ENCODE results near the gene FOXO3B.
"Not testable (repeated sequence)": the region's sequence is repeated elsewhere in the genome, so short reads cannot be mapped to it uniquely, and the experiment has no call there.

Gene FOXO3B

DNA sequence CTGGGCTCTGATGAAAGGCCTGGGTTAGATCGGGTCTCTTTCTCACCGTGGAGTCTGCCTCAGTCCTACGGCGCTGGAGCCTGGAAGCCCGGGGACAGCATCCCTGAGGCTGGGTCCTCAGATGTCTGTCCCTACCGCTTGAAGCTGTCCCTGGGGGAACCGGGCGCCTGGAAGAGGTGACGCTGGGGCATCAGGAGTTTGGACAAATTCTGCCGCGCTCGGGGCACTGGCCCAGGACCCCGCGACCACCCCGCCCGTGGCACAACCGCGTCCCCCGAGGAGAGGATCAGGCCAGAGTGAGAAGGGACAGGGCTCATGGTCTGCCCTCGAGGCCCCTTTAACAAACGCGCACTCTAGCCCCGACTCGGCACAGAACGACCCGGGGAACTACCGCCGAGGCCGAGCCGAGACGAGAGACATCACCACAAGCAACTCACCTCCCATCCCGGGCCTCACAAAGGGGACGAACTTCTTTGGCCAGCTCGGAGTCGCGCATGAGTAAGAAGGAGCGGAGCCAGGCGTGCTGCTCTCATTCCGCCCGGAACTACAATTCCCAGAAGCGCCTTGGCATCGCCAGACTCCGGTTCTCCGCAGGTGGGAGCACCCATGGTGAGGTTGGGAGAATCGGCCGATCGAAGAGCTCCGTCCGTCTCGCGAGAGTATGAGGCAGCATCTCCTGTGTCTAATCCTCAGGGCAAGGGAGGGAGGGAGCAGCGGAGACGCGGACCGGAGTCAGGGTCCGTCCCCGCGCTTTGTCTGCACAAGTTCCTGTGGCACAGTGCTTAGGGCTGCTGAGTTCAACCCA is at the start of gene FOXO3B:
Gene FOXO3B, minus strand, starts transcription at position 548 of the 805 bp plus-strand sequence. CDS start 663 bp downstream, outside the sequence.
- DNase-seq (ENCODE audit: low read depth), result peak; percentile 92

GRCh38 chr17:18723509-18723908 is 41.4 kb upstream of the FOXO3B start:
- DNase-seq (ENCODE audit: low read depth), result not testable (repeated sequence)

DNA sequence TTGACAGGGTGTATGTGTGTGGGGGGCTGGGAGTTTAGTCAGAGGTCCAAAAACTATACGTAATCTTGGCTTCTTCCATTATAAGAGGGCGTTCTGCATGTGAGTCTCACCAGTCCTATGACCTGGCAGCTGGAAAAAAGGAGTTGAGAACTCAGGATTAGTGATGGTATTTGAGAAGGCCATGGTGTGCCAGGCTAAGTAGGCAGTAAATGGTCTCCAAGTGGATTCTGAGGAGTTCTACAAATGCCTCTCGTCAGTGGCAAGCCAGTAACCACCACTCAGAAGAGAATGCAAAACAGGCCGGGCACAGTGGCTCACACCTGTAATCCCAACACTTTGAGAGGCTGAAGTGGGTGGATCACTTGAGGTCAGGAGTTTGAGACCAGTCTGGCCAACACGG is 40.5 kb upstream of the FOXO3B start:
- DNase-seq (ENCODE audit: low read depth), result peak; percentile 26

DNA sequence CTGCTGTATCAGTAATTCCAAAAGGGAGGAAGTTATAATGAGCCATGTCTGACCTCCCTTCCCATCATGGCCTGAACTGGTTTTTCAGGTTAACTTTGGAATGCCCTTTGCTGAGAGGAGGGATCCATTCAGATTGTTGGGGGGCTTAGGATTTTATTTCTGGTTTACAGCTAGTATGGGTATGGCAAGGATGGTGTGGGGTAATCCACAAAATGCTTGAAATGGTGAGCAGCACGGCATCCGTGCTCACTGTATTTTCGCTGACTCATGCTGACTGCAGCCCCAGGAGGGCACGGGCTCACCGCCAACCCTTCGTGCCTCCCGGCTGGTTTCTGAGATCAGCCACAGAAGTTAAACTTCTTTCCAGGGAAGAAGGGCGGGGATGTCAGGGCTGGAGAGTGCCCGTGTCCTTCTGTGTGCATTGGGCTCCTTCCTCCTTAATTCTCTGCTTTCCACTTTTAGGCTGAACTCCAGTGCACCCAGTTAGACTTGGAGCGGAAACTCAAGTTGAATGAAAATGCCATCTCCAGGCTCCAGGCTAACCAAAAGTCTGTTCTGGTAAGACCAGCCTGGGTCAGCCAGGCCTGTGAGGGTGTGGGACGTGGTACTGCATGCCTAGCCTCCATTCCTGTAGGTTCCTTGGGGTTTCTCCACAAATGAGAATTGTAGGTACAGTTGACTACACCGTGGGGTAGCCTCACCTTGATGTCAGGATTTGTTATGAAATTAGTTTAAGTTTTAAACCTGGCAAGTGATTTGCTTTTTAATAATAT is 39.8 kb upstream of the FOXO3B start:
- DNase-seq (ENCODE audit: low read depth), result not testable (repeated sequence)

GRCh38 chr17:18719428-18720110 is 37.5 kb upstream of the FOXO3B start:
- not testable (repeated sequence) for DNase-seq (ENCODE audit: low read depth)

DNA sequence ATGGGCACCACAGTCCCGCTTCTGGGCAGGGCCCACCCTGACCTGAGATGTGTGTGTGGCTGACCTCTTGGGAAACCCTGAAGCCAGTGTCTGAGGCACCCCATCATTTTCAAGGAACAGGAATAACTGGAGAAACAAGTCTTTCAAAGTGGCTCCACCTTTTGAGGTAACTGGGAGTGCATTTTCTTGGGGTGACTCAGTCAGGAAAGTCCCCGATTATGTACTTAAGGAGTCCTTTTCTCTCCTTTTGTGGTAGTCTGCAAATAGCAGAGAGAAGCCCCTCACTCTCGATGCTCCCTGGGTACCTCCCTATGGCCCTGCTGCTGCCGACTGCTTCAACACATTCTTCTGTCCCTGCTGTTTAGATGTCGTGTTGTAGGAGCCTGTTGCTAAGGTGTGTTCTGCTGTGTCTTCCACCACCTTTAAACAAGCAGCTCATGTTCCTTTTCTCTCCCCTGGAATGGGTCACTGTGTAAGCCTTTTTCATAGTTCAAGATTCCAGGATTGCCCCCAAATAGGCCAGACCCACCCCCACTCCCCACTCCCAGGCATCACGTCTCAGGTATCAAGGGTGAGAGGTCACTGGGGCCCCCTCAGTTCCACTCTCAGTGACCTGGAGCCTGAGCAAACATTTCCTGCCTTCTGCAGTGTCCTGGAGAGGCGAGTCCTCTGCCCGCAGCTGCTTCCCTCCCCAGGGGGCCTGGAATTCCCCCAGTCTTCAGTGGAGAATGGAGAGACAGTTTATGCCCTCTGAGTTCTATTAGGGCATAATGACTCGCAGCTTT is 36.7 kb upstream of the FOXO3B start:
- DNase-seq (ENCODE audit: low read depth), result peak; percentile 31

- peak; percentile 40 for DNase-seq (ENCODE audit: low read depth)
Observed at GRCh38 chr17:18712354-18712999, 30.4 kb upstream of the FOXO3B start.

GRCh38 chr17:18708215-18708614 is 26.1 kb upstream of the FOXO3B start:
- peak; percentile 21 for DNase-seq (ENCODE audit: low read depth)

GRCh38 chr17:18705955-18706354 is 23.8 kb upstream of the FOXO3B start:
- not testable (repeated sequence) for DNase-seq (ENCODE audit: low read depth)

DNA sequence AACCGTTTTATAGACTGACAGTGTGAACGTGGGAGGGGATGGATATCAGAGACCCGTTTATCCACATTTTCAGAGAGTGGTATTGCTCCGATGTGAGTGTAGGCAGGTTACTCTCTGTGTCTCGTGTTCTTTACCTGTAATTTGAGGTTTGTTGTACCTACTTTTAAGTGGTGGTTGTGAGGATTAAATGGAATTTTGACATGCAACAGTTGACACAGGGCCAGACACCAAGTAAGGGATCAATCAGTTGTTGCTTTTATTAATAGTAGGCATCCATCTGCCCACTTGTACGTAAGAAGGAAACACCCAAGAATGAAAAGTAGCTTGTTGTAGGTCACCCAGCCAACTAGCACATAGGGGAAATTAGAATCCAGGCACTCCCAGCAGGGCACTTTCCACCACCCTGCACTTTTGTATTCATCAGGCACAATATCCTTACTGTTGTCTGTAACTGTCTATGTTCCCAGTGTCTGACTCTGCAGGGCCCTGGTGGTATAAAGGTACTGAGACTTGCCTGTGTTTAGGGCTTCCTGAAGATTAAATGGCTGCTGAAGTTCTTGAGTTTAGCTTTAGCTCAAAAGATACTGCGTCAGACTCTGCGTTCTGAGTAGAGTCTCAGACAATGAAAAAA is 16.5 kb upstream of the FOXO3B start:
- not testable (repeated sequence) for DNase-seq (ENCODE audit: low read depth)

GRCh38 chr17:18695143-18695542 is 13.0 kb upstream of the FOXO3B start:
- not testable (repeated sequence) for DNase-seq (ENCODE audit: low read depth)

DNA sequence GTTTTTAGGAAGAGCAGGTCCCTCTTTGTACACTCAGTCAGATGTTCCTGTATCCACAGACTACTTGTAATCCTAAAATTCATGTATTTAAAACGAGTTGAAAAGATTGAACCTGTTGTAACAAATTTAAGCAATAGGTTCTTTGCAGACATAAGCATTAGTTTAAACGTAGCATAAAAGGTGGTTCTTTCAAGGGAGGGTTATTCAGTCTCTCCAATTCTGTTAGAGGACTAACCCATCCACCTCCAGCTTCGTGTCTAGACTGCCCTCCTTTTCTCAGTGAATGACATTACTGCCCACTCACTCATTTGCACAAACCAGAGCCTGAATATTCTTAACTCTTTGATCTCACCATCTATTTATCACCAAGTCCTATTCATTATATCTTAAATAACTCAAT is 554 bp upstream of the FOXO3B start:
- DNase-seq (ENCODE audit: low read depth), result not testable (repeated sequence)

GRCh38 chr17:18677381-18677780 is 4.7 kb downstream of the FOXO3B start:
- DNase-seq (ENCODE audit: low read depth), result not testable (repeated sequence)

GRCh38 chr17:18676928-18677327 is 5.2 kb downstream of the FOXO3B start:
- not testable (repeated sequence) for DNase-seq (ENCODE audit: low read depth)

GRCh38 chr17:18672395-18673227 is 9.5 kb downstream of the FOXO3B start:
- not testable (repeated sequence) for DNase-seq (ENCODE audit: low read depth)

- not testable (repeated sequence) for DNase-seq (ENCODE audit: low read depth)
Observed at GRCh38 chr17:18668625-18669024, 13.5 kb downstream of the FOXO3B start.

DNA sequence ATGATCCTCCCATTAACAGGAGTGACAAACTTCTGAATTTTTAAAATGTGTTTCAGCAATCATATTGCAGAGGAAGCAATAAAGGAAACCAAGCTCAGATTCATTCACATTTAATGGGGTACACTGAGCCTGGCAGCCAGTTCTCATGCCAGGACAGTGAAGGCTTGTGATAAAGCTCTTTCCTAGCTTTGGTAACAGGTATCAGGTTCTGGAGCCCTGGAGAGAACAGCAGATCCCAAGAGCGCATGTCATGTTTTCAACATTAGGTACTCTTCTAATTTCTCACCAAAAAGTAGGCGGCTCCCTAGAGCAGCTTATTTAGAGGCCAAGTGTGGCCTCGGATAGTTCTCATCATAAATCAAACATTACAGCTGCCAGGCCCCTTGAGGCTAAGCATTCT is 14.6 kb downstream of the FOXO3B start:
- DNase-seq (ENCODE audit: low read depth), result not testable (repeated sequence)

DNA sequence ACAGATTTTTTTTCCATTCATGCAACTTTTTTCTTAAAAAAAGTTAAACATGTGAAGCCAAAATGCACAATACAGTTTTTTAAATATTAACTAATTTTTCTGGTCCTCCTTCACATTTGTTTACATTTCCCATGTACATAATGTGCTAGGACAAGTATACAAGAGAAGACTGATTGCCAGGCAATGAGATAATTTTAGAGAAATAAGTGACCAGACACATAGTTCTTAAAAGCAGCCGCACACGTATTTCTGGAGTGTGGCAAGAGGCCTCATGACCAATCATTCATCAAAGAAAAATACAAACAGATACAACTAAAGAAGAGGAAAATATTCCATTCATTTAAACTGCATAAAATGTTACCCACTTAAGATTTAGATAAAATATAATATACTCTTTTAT is 15.8 kb downstream of the FOXO3B start:
- DNase-seq (ENCODE audit: low read depth), result not testable (repeated sequence)

DNA sequence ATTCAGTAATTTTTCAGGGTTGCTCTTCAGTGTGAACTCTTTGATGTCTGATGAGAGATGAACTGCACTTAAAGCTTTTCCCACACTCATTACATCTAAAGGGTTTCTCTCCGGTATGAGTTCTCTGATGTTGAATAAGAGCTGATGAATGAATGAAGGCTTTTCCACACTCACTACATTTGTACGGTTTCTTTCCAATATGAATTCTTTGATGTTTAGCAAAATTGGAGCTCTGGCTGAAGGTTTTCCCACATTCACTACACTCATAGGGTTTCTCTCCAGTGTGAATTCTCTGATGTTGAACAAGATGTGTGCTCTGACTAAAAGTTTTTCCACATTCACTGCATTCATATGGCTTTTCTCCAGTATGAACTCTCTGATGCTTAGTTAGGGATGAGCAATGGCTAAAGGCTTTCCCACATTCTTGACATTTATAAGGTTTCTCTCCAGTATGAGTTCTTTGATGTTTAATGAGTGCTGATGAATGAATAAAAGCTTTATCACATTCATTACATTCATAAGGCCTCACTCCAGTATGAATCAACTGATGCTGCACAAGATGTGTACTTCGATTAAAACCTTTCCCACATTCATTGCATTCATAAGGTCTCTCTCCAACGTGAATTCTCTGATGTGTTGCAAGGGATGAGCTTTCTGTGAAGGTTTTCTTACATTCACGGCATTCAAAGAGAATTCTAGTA is 20.0 kb downstream of the FOXO3B start:
- peak; percentile 6 for DNase-seq (ENCODE audit: low read depth)
